AG04449 (cell line): ENCODE measurements around the gene KLF5.

Experiments used
- CTCF ChIA-PET: fragments of 350-600 bp; formaldehyde crosslinking; extraction: SDS; loops from one replicate; lab custom pipeline; 2021; ENCODE audit warnings: antibody characterized with exemption; lab: Yijun Ruan, JAX
- POLR2A ChIA-PET: fragments of 400-600, 350-600 bp; formaldehyde crosslinking; extraction: SDS; loops from one replicate; lab custom pipeline; 2020; ENCODE audit warnings: antibody characterized with exemption, inconsistent platforms; lab: Yijun Ruan, JAX
- DNase-seq: peaks from one replicate; pipeline ENCODE4 v3.0.0-alpha.2; 2010; ENCODE audit warnings: low read depth, low spot score
- H3K4me3 ChIP-seq: 2 replicates; pipeline ENCODE4 v1.5.1; 2011; ENCODE audit warnings: low read depth, mild to moderate bottlenecking, control low read depth, low read length
- TF ChIP-seq, protein P1 (sequence below): IDR thresholded peaks from one replicate; pipeline ENCODE4 v1.5.1; 2011; ENCODE audit warnings: mild to moderate bottlenecking, moderate library complexity, low read length, control low read depth, inconsistent platforms; ENCODE audit not compliant: insufficient read depth; ENCODE audit errors: missing control alignments

KLF5 gene

DNA sequence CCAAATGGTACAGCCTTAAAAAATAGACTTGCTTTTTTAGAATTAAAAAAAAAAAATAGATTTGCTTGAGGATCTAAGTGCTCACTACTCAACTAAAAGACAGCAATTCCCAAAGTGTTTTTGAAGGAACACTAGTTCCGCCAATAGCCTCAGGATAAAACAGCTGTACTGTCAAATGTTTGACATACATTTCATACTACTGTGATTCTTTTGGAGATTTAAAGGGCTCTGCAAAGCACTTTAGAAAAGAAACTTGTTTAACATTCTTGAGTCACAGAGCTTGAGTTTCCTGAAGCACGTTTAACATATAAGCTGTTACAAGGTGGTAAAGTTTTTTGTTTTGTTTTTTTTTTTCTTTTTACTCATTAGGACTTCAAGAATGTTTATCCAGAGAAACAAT is 23.1 kb upstream of the KLF5 start:
- H3K4me3 ChIP-seq, result no peak overlapping the region
- ChIA-PET CTCF (interaction anchor here (1.4 kb wide), 1 partner anchor 196 kb away, joined by 4 read pairs; no protein-coding TSS in a partner anchor), POLR2A (no interaction called here)
- TF ChIP-seq, protein P1, sequence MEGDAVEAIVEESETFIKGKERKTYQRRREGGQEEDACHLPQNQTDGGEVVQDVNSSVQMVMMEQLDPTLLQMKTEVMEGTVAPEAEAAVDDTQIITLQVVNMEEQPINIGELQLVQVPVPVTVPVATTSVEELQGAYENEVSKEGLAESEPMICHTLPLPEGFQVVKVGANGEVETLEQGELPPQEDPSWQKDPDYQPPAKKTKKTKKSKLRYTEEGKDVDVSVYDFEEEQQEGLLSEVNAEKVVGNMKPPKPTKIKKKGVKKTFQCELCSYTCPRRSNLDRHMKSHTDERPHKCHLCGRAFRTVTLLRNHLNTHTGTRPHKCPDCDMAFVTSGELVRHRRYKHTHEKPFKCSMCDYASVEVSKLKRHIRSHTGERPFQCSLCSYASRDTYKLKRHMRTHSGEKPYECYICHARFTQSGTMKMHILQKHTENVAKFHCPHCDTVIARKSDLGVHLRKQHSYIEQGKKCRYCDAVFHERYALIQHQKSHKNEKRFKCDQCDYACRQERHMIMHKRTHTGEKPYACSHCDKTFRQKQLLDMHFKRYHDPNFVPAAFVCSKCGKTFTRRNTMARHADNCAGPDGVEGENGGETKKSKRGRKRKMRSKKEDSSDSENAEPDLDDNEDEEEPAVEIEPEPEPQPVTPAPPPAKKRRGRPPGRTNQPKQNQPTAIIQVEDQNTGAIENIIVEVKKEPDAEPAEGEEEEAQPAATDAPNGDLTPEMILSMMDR, result no peak
- DNase-seq, result no peak

DNA sequence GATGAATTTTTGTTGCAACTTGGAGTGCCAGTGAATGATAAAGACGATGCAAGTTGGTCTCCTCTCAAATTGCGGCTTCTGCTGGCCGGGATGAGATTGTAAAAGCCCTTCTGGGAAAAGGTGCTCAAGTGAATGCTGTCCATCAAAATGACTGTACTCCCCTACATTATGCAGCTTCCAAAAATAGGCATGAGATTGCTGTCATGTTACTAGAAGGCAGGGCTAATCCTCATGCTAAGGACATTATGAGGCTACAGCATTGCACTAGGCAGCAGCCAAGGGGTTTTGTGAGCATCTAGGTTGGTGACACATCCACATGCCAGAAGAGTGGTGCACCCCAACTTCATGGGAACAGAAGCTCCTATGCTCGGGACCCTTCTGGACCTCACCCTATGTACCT is 22.2 kb upstream of the KLF5 start:
- ChIA-PET POLR2A (no interaction called here), CTCF (interaction anchor here (1.8 kb wide), 1 partner anchor 22 kb away, joined by 4 read pairs; the partner anchor contains the start of gene KLF5)
- TF ChIP-seq, protein P1, result no peak
- H3K4me3 ChIP-seq, result no peak overlapping the region
- no peak for DNase-seq

DNA sequence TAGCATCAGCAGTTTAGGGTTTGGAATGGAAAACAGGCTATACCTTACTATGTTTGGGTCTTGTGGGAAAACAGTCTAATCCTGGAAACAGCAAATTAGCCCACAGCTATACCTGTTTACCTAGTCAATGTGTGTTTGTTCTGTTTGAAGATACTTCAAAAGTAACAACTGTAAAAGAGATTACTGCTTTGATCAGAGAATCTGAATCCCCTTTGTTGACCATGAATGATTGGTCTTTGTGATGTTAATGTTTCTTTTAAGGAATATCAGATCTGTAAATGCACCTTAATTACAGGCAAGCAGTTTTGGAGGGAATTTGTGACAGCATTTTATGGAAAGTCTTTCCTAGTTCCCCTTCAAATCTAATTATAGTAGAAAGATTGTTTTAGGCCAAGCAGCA is 20.7 kb upstream of the KLF5 start:
- POLR2A ChIA-PET, result no interaction called here
- no peak overlapping the region for H3K4me3 ChIP-seq
- TF ChIP-seq, protein P1, result no peak
- DNase-seq, result no peak
- CTCF ChIA-PET, result no interaction called here

DNA sequence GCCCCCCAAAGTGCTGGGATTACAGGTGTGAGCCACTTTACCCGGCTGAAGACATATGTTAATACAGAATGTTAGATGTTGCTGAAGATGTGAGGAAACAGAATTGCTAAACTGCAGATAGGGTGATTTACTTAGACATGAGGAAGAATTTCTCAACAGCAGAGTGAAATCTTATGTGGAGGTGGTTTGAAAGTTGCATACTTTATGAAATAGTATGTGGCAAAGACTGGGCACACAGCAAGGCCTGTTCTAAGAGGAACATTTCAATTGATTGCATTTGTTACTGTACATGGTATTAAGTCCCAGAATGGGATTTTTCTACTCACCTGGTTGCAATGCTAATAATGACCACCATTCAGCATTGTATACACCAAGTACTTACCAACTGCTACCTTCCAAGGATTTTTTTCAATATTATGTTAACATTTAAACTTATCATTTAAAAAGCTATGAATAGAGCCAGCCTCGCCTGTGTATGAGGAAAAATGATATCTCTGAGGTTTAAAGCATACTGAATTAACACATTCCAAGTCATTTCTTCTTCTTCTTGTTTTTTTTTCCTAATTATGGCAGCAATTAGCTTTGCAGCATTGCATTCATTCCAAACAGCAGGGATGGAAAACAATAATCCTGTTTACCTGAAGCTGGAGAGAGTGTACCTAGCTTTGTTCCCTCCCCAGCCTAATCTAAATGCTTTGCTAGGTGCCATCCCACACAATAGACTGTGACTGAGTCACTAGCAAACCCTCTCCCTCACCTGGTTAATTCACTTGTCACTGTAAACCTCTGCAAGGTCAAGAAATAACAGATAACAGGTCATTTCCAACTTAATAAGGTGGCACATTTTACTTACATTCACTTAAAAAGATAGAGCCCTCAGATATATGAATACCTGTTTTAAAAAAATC is 19.4 kb upstream of the KLF5 start:
- TF ChIP-seq, protein P1, result no peak
- CTCF ChIA-PET, result interaction anchor here (1.4 kb wide), 1 partner anchor 21 kb away, joined by 4 read pairs; no protein-coding TSS in a partner anchor
- no peak for DNase-seq
- POLR2A ChIA-PET, result interaction anchor here (0.7 kb wide), 1 partner anchor 494 kb away, joined by 3 read pairs; no protein-coding TSS in a partner anchor
- H3K4me3 ChIP-seq, result no peak overlapping the region

DNA sequence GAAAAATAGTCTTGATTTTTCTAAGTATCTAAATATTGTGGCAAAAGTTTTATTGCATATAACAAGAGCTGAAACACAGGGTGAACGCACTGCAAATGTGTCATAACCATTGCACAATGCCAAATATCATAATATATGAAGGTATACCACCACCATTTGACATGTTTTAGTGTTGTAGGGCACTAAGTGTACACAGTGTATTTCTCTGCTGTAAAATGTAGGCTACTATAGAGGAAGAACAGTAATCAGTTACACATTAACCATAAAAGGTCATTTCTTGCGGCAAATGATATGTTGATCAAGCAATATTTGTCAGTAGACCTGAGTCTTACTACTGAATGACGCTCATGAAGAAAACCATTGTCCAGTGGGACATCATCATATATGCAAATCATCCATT is 18.3 kb upstream of the KLF5 start:
- ChIA-PET POLR2A (interaction anchor here (0.7 kb wide), 1 partner anchor 492 kb away, joined by 3 read pairs; no protein-coding TSS in a partner anchor), CTCF (interaction anchor here (1.4 kb wide), 1 partner anchor 22 kb away, joined by 4 read pairs; no protein-coding TSS in a partner anchor)
- TF ChIP-seq, protein P1, result no peak
- DNase-seq, result no peak
- no peak overlapping the region for H3K4me3 ChIP-seq

DNA sequence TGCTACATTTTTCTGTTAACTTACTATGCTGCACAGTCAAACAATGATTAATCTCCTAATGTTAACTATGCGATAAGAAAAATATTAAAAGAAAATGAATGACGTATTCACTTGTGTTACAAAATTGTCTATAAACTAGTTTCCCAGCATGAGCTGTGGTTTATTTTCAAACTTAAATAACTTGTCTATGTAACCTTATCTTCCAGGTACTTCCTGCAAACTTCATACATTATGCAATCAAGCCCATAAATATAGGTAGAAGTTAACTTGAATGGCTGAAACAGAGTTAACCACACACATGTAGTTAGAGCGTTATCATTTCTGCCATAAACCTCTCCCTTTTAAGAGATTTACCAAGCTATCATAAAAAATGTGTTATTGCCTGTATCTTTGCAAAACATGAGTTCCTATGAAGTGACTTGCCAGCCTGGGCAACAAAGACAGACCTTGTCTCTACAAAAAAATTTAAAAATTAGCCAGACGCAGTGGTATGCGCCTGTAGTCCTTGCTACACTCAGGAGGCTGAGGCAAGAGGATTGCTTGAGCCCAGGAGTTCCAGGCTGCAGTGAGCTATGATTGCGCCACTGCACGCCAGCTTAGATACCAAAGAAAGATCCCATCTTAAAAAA is 17.7 kb upstream of the KLF5 start:
- TF ChIP-seq, protein P1, result no peak
- ChIA-PET CTCF (interaction anchor here (1.4 kb wide), 1 partner anchor 23 kb away, joined by 4 read pairs; no protein-coding TSS in a partner anchor), POLR2A (interaction anchor here (0.6 kb wide), 2 partner anchors 232 to 640 kb away, joined by 3 read pairs; no protein-coding TSS in a partner anchor)
- DNase-seq, result no peak
- no peak overlapping the region for H3K4me3 ChIP-seq
